Activated T-helper 2 cell treated with anti-CD3 and anti-CD28 coated beads, Interferon-gamma antibody, Interleukin-2, Interleukin-4, amounts not matched to agents 10 μg/mL and 5 μg/mL and 100 μg/mL, durations not matched to agents 14 hours and 24 hours and 36 hours (primary cell): Measurements from ENCODE around the gene MAP4K2. TPM values are rescaled to one million over a fixed set of nuclear protein-coding genes. Genes with fewer than 3 reads are reported as not detected.

Source experiments
- total RNA-seq: library from RNA; stranded (reverse); gene quantifications from 2 replicates; pipeline ENCODE4 v1.2.3, GENCODE V29; 2022

The MAP4K2 gene
- total RNA-seq, 1 donor from 2014 or later: 72.1 TPM

Other genes starting within 250 kb of the MAP4K2 start
- not detected in 2 replicates for gene SLC22A11, start 247.3 kb downstream of the MAP4K2 start, total RNA-seq
- not detected in 2 replicates for gene SLC22A12, start 212.0 kb downstream of the MAP4K2 start, total RNA-seq
- 0.05 TPM in 1 of 2 replicates, not detected in the other for gene NRXN2, start 80.0 kb downstream of the MAP4K2 start, total RNA-seq
- gene RASGRP2, start 59.1 kb downstream of the MAP4K2 start, total RNA-seq: 19.6 and 20.9 TPM in 2 replicates
- 1.9 and 2.0 TPM in 2 replicates for gene PYGM, start 43.2 kb downstream of the MAP4K2 start, total RNA-seq
- gene SF1, start 24.7 kb downstream of the MAP4K2 start, total RNA-seq: 460 and 461 TPM in 2 replicates
- 46.2 and 47.2 TPM in 2 replicates for gene MEN1, start 7.3 kb upstream of the MAP4K2 start, total RNA-seq
- gene CDC42BPG, start 41.4 kb upstream of the MAP4K2 start, total RNA-seq: 0.07 and 0.32 TPM in 2 replicates
- gene EHD1, start 75.4 kb upstream of the MAP4K2 start, total RNA-seq: 107 TPM in 2 replicates
- gene ATG2A, start 114.0 kb upstream of the MAP4K2 start, total RNA-seq: 20.7 and 26.1 TPM in 2 replicates
- gene PPP2R5B, start 121.5 kb upstream of the MAP4K2 start, total RNA-seq: 13.6 and 16.1 TPM in 2 replicates
- gene GPHA2, start 132.7 kb upstream of the MAP4K2 start, total RNA-seq: not detected in 2 replicates
- gene MAJIN, start 168.9 kb upstream of the MAP4K2 start, total RNA-seq: not detected in 2 replicates
- 0.09 and 0.16 TPM in 2 replicates for gene BATF2, start 193.8 kb upstream of the MAP4K2 start, total RNA-seq
- 70.0 and 77.0 TPM in 2 replicates for gene ARL2, start 210.9 kb upstream of the MAP4K2 start, total RNA-seq
- gene SNX15, start 224.2 kb upstream of the MAP4K2 start, total RNA-seq: 19.6 and 22.4 TPM in 2 replicates
- 17.0 and 18.6 TPM in 2 replicates for gene SAC3D1, start 238.0 kb upstream of the MAP4K2 start, total RNA-seq